SK-N-SH treated with all-trans-retinoic acid at 6 μM for 48 hours (cell line): ENCODE measurements around the gene MT1HL1.

Experiments used
- ATAC-seq: fragments of 200-7000 bp; cut with Tn5 transposase; 3 replicates; pipeline ENCODE4 v1.9.1; 2020; ENCODE audit warnings: mild to moderate bottlenecking, moderate library complexity
- ARNTL ChIP-seq: fragments of 450-650 bp; formaldehyde crosslinking; IDR thresholded peaks from 2 replicates; pipeline ENCODE4 v1.5.0; 2020; ENCODE audit warnings: low read depth, mild to moderate bottlenecking, moderate library complexity, borderline replicate concordance
- BACH2 ChIP-seq: fragments of 250-450 bp; sonication (Bioruptor Pico); IDR thresholded peaks from 2 replicates; pipeline ENCODE4 v1.9.0; 2021; ENCODE audit warnings: mild to moderate bottlenecking, borderline replicate concordance
- CSDC2 ChIP-seq: fragments of 250-450 bp; sonication (Bioruptor Pico); IDR thresholded peaks from 2 replicates; pipeline ENCODE4 v1.5.0; 2020; ENCODE audit warnings: mild to moderate bottlenecking, moderate library complexity
- ESRRG ChIP-seq: fragments of 250-450 bp; sonication (Bioruptor Pico); IDR thresholded peaks from 2 replicates; pipeline ENCODE4 v1.6.1; 2021; ENCODE audit warnings: mild to moderate bottlenecking
- ISL1 ChIP-seq: fragments of 250-450 bp; sonication (Bioruptor Pico); IDR thresholded peaks from 2 replicates; pipeline ENCODE4 v2.1.2; 2022; ENCODE audit warnings: mild to moderate bottlenecking, moderate library complexity
- PPARA ChIP-seq: fragments of 250-450 bp; sonication (Bioruptor Pico); IDR thresholded peaks from 2 replicates; pipeline ENCODE4 v1.5.0; 2020; ENCODE audit warnings: mild to moderate bottlenecking, borderline replicate concordance
- RARB ChIP-seq: fragments of 250-450 bp; sonication (Bioruptor Pico); IDR thresholded peaks from 2 replicates; pipeline ENCODE4 v1.8.0; 2021; ENCODE audit warnings: mild to moderate bottlenecking, moderate library complexity
- SNAI2 ChIP-seq: fragments of 250-450 bp; sonication (Bioruptor Pico); IDR thresholded peaks from 2 replicates; pipeline ENCODE4 v1.5.0; 2020; ENCODE audit warnings: mild to moderate bottlenecking, moderate library complexity
- TCF4 ChIP-seq: fragments of 250-450 bp; sonication (Bioruptor Pico); IDR thresholded peaks from 2 replicates; pipeline ENCODE4 v1.8.0; 2021; ENCODE audit warnings: mild to moderate bottlenecking, moderate library complexity, borderline replicate concordance
- TOX ChIP-seq: fragments of 250-450 bp; sonication (Bioruptor Pico); IDR thresholded peaks from 2 replicates; pipeline ENCODE4 v1.8.0; 2021; ENCODE audit warnings: mild to moderate bottlenecking, moderate library complexity, borderline replicate concordance
- ZC3H10 ChIP-seq: fragments of 250-450 bp; sonication (Bioruptor Pico); IDR thresholded peaks from 2 replicates; pipeline ENCODE4 v1.5.1; 2021; ENCODE audit warnings: mild to moderate bottlenecking, moderate library complexity
- ZFP3 ChIP-seq: fragments of 250-450 bp; sonication (Bioruptor Pico); IDR thresholded peaks from 2 replicates; pipeline ENCODE4 v1.5.0; 2020; ENCODE audit warnings: mild to moderate bottlenecking, moderate library complexity
- ZFP30 ChIP-seq: fragments of 450-650 bp; formaldehyde crosslinking; IDR thresholded peaks from 2 replicates; pipeline ENCODE4 v1.5.0; 2022; ENCODE audit warnings: mild to moderate bottlenecking, moderate library complexity
- ZNF565 ChIP-seq: fragments of 450-650 bp; formaldehyde crosslinking; conservative IDR thresholded peaks from 2 replicates; pipeline ENCODE4 v1.5.0; 2020; ENCODE audit warnings: low read depth, mild to moderate bottlenecking, moderate library complexity
- ZNF70 ChIP-seq: fragments of 450-650 bp; formaldehyde crosslinking; IDR thresholded peaks from 2 replicates; pipeline ENCODE4 v1.5.0; 2020; ENCODE audit warnings: mild to moderate bottlenecking, moderate library complexity
- ZNF8 ChIP-seq: fragments of 450-650 bp; formaldehyde crosslinking; IDR thresholded peaks from 2 replicates; pipeline ENCODE4 v1.5.0; 2020; ENCODE audit warnings: mild to moderate bottlenecking, moderate library complexity
- TF ChIP-seq, protein P1 (sequence below): fragments of 250-450 bp; sonication (Bioruptor Pico); IDR thresholded peaks from 2 replicates; pipeline ENCODE4 v1.5.1; 2020; ENCODE audit warnings: low read depth, mild to moderate bottlenecking, moderate library complexity
- TF ChIP-seq, protein P2 (sequence below): fragments of 250-450 bp; sonication (Bioruptor Pico); IDR thresholded peaks from 2 replicates; pipeline ENCODE4 v1.5.0; 2020; ENCODE audit warnings: mild to moderate bottlenecking, moderate library complexity
- TF ChIP-seq, protein P3 (sequence below): fragments of 250-450 bp; sonication (Bioruptor Pico); IDR thresholded peaks from 2 replicates; pipeline ENCODE4 v1.5.1; 2021; ENCODE audit warnings: mild to moderate bottlenecking, moderate library complexity
- TF ChIP-seq, protein P4 (sequence below): fragments of 250-450 bp; sonication (Bioruptor Pico); IDR thresholded peaks from 2 replicates; pipeline ENCODE4 v1.8.0; 2021; ENCODE audit warnings: low read depth, mild to moderate bottlenecking, moderate library complexity, borderline replicate concordance
- TF ChIP-seq, protein P5 (sequence below): fragments of 250-450 bp; sonication (Bioruptor Pico); IDR thresholded peaks from 2 replicates; pipeline ENCODE4 v1.8.0; 2020; ENCODE audit warnings: mild to moderate bottlenecking, moderate library complexity, borderline replicate concordance

MT1HL1 gene

DNA sequence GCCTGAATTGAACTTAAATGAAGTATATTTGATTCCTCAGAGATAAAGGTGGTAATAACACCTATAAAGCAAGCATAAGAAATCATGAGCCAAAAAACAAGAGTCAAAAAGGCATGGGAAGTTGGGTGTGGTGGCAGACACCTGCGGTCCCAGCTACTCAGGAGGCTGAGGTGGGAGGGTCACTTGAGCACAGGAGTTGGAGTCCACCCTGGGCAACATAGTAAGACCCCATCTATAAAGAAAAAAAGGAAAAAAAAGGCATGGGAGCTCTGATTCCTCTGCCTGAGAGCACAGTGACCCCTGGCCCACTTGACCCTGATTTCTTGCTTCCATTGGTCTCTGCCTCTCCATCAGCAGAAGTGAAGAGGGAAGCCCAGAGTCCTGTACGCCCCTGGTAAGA, 40.3 kb downstream of the MT1HL1 start:
- TF ChIP-seq ARNTL (CRISPR knock-in tag) = no peak
- no peak for TF ChIP-seq ZFP30 (CRISPR knock-in tag)
- no peak for TF ChIP-seq ZC3H10 (CRISPR knock-in tag)
- TF ChIP-seq ZNF70 = no peak
- TF ChIP-seq, protein P1, sequence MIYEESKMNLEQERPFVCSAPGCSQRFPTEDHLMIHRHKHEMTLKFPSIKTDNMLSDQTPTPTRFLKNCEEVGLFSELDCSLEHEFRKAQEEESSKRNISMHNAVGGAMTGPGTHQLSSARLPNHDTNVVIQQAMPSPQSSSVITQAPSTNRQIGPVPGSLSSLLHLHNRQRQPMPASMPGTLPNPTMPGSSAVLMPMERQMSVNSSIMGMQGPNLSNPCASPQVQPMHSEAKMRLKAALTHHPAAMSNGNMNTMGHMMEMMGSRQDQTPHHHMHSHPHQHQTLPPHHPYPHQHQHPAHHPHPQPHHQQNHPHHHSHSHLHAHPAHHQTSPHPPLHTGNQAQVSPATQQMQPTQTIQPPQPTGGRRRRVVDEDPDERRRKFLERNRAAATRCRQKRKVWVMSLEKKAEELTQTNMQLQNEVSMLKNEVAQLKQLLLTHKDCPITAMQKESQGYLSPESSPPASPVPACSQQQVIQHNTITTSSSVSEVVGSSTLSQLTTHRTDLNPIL (CRISPR knock-in tag) = no peak
- no peak for TF ChIP-seq CSDC2
- no peak for TF ChIP-seq ZNF565 (CRISPR knock-in tag)
- TF ChIP-seq, protein P2, sequence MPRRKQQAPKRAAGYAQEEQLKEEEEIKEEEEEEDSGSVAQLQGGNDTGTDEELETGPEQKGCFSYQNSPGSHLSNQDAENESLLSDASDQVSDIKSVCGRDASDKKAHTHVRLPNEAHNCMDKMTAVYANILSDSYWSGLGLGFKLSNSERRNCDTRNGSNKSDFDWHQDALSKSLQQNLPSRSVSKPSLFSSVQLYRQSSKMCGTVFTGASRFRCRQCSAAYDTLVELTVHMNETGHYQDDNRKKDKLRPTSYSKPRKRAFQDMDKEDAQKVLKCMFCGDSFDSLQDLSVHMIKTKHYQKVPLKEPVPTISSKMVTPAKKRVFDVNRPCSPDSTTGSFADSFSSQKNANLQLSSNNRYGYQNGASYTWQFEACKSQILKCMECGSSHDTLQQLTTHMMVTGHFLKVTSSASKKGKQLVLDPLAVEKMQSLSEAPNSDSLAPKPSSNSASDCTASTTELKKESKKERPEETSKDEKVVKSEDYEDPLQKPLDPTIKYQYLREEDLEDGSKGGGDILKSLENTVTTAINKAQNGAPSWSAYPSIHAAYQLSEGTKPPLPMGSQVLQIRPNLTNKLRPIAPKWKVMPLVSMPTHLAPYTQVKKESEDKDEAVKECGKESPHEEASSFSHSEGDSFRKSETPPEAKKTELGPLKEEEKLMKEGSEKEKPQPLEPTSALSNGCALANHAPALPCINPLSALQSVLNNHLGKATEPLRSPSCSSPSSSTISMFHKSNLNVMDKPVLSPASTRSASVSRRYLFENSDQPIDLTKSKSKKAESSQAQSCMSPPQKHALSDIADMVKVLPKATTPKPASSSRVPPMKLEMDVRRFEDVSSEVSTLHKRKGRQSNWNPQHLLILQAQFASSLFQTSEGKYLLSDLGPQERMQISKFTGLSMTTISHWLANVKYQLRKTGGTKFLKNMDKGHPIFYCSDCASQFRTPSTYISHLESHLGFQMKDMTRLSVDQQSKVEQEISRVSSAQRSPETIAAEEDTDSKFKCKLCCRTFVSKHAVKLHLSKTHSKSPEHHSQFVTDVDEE = no peak
- no peak for TF ChIP-seq ZFP3
- no peak for TF ChIP-seq TOX
- TF ChIP-seq TCF4 = no peak
- no peak for TF ChIP-seq RARB (CRISPR knock-in tag)
- TF ChIP-seq, protein P3, sequence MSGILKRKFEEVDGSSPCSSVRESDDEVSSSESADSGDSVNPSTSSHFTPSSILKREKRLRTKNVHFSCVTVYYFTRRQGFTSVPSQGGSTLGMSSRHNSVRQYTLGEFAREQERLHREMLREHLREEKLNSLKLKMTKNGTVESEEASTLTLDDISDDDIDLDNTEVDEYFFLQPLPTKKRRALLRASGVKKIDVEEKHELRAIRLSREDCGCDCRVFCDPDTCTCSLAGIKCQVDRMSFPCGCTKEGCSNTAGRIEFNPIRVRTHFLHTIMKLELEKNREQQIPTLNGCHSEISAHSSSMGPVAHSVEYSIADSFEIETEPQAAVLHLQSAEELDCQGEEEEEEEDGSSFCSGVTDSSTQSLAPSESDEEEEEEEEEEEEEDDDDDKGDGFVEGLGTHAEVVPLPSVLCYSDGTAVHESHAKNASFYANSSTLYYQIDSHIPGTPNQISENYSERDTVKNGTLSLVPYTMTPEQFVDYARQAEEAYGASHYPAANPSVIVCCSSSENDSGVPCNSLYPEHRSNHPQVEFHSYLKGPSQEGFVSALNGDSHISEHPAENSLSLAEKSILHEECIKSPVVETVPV = no peak
- TF ChIP-seq BACH2 (CRISPR knock-in tag) = no peak
- TF ChIP-seq, protein P4, sequence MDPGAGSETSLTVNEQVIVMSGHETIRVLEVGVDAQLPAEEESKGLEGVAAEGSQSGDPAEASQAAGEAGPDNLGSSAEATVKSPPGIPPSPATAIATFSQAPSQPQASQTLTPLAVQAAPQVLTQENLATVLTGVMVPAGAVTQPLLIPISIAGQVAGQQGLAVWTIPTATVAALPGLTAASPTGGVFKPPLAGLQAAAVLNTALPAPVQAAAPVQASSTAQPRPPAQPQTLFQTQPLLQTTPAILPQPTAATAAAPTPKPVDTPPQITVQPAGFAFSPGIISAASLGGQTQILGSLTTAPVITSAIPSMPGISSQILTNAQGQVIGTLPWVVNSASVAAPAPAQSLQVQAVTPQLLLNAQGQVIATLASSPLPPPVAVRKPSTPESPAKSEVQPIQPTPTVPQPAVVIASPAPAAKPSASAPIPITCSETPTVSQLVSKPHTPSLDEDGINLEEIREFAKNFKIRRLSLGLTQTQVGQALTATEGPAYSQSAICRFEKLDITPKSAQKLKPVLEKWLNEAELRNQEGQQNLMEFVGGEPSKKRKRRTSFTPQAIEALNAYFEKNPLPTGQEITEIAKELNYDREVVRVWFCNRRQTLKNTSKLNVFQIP = no peak
- TF ChIP-seq, protein P5, sequence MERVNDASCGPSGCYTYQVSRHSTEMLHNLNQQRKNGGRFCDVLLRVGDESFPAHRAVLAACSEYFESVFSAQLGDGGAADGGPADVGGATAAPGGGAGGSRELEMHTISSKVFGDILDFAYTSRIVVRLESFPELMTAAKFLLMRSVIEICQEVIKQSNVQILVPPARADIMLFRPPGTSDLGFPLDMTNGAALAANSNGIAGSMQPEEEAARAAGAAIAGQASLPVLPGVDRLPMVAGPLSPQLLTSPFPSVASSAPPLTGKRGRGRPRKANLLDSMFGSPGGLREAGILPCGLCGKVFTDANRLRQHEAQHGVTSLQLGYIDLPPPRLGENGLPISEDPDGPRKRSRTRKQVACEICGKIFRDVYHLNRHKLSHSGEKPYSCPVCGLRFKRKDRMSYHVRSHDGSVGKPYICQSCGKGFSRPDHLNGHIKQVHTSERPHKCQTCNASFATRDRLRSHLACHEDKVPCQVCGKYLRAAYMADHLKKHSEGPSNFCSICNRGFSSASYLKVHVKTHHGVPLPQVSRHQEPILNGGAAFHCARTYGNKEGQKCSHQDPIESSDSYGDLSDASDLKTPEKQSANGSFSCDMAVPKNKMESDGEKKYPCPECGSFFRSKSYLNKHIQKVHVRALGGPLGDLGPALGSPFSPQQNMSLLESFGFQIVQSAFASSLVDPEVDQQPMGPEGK (CRISPR knock-in tag) = no peak
- TF ChIP-seq ZNF8 (CRISPR knock-in tag) = no peak
- TF ChIP-seq, all 23 proteins: peak for 0
- ATAC-seq = no peak

DNA sequence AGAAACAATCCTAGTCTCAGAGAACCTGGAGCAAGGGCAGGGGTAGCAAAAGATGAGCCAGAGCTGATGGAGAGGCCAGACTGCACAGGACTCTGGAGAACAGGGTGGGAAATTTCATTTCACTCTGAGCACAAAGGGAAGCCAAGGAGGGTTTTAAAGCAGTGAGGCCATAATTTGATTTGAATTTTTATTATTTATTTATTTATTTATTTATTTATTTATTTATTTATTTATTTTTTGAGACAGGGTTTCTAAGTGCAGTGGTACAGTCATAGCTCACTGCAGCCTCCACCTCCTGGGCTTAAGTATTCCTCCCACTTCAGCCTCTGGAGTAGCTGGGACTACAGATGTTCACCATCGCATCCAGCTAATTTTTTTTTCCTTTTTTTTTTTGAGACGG, 45.1 kb downstream of the MT1HL1 start:
- TF ChIP-seq ARNTL (CRISPR knock-in tag) = no peak
- TF ChIP-seq ISL1 (CRISPR knock-in tag) = no peak
- TF ChIP-seq RARB (CRISPR knock-in tag) = no peak
- no peak for ATAC-seq

DNA sequence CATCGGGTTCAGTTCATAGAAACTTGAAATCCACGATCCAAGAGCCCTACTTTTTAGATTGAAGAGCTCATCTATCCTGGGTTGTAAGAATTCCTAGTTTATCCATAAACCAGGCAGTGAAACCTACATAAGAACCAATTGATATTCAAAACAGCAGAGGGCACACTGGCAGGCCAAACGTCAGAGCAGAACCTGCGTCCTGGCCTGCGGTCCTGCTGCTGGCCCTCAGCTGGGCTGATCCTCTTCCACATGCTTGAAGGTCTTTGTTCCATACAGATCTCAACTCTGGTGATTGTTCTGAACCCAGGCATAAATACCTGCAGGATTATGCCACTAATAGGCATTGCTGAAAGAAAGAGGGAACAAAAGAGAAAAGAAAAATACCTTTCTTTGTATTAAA, 47.0 kb downstream of the MT1HL1 start:
- ATAC-seq = no peak
- TF ChIP-seq, protein P3 = no peak
- TF ChIP-seq, protein P1 (CRISPR knock-in tag) = no peak
- TF ChIP-seq, protein P5 (CRISPR knock-in tag) = no peak
- no peak for TF ChIP-seq TOX
- TF ChIP-seq ZFP3 = no peak
- TF ChIP-seq BACH2 (CRISPR knock-in tag) = no peak
- TF ChIP-seq TCF4 = no peak
- no peak for TF ChIP-seq RARB (CRISPR knock-in tag)
- no peak for TF ChIP-seq ESRRG (CRISPR knock-in tag)
- TF ChIP-seq SNAI2 (CRISPR knock-in tag) = no peak
- TF ChIP-seq ZNF8 (CRISPR knock-in tag) = no peak
- no peak for TF ChIP-seq ISL1 (CRISPR knock-in tag)
- no peak for TF ChIP-seq ARNTL (CRISPR knock-in tag)
- TF ChIP-seq ZC3H10 (CRISPR knock-in tag) = no peak
- TF ChIP-seq, protein P4 = no peak
- TF ChIP-seq PPARA (CRISPR knock-in tag) = no peak
